ENCODE data around the gene ZSWIM1.
A peak's percentile ranks its signal among the peaks of the same experiment; 100 is the strongest.

The ZSWIM1 gene

GRCh38 chr20:45874576-45874975 is 6.5 kb upstream of the ZSWIM1 start:
- no peak for TF ChIP-seq CTCF (IDR thresholded peaks at IDR 0.05; ENCODE audit: low read depth, low read length)
- no peak overlapping the region for H3K4me3 ChIP-seq (replicated peaks in 1 of 2; ENCODE audit: low read depth in 2 of 2, low read length in 2 of 2)
- no peak for DNase-seq (ENCODE audit: low read depth in 2 of 2)

- no peak overlapping the region for H3K4me3 ChIP-seq (replicated peaks in 1 of 2; ENCODE audit: low read depth in 2 of 2, low read length in 2 of 2)
- TF ChIP-seq CTCF (IDR thresholded peaks at IDR 0.05; ENCODE audit: low read depth, low read length): no peak
- peak in 1 of 2 donors; percentile 48 for DNase-seq (ENCODE audit: low read depth in 2 of 2)
These were observed 2.8 kb upstream of the ZSWIM1 start for GRCh38 chr20:45878076-45878761.

DNA sequence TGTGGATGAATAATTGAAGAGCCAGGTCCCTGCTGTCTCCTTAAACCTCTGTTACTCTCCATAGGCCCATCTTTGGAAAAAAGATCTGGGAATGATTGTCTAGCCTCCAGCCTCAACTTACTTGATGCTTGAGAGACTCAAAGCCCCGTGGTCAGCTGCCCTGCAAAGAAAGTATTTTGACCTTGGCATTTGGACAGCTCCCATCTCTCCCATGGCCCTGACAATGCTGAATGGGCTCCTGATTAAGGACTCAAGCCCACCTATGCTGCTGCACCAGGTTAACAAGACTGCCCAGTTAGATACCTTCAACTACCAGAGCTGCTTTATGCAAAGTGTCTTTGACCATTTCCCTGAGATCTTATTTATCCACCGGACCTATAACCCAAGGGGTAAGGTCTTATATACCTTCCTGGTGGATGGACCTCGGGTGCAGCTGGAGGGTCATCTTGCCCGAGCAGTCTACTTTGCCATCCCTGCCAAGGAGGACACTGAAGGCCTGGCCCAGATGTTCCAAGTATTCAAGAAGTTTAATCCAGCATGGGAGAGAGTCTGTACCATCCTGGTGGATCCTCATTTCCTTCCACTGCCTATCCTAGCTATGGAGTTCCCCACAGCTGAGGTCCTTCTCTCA is 1.6 kb downstream of the ZSWIM1 start:
- TF ChIP-seq CTCF (IDR thresholded peaks at IDR 0.05; ENCODE audit: low read depth, low read length): no peak
- no peak overlapping the region for H3K4me3 ChIP-seq (replicated peaks in 1 of 2; ENCODE audit: low read depth in 2 of 2, low read length in 2 of 2)
- no peak for DNase-seq (ENCODE audit: low read depth in 2 of 2)

GRCh38 chr20:45883100-45883469 is 2.1 kb downstream of the ZSWIM1 start:
- no peak overlapping the region for H3K4me3 ChIP-seq (replicated peaks in 1 of 2; ENCODE audit: low read depth in 2 of 2, low read length in 2 of 2)
- no peak for DNase-seq (ENCODE audit: low read depth in 2 of 2)
- TF ChIP-seq CTCF (IDR thresholded peaks at IDR 0.05; ENCODE audit: low read depth, low read length): no peak

- DNase-seq (ENCODE audit: low read depth in 2 of 2): no peak
- no peak for TF ChIP-seq CTCF (IDR thresholded peaks at IDR 0.05; ENCODE audit: low read depth, low read length)
- no peak overlapping the region for H3K4me3 ChIP-seq (replicated peaks in 1 of 2; ENCODE audit: low read depth in 2 of 2, low read length in 2 of 2)
These were observed 5.7 kb downstream of the ZSWIM1 start for GRCh38 chr20:45886590-45887345.

DNA sequence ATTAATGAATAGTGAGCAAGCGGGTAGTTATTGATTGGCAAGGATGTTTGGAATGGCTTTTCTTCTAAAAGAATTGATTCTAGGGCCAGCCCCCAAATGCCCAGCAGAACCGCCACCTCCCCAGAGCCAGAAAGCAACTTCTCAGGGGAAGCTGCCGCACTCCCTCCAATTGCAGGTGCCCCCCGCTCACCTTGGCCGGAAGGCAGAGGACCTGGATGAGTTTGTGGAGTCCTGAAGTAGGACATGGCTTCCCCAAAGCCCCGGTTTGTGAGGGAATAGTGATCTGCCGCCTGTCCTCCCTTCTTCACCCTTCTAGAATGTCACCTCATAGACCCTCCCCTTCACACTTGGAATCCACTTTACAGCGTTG is 6.3 kb downstream of the ZSWIM1 start, which contains the start of gene SPATA25:
TSS of gene SPATA25 (minus strand) at position 277 of the 370 bp plus-strand sequence. CDS start at position 245, 32 bp downstream.
- no peak within 1 kb of the TSS for H3K4me3 ChIP-seq (replicated peaks in 1 of 2; ENCODE audit: low read depth in 2 of 2, low read length in 2 of 2)

More for the DNA sequence above, 6.3 kb downstream of the ZSWIM1 start, which contains the start of gene SPATA25:
- DNase-seq (ENCODE audit: low read depth in 2 of 2): no peak
- TF ChIP-seq CTCF (IDR thresholded peaks at IDR 0.05; ENCODE audit: low read depth, low read length): no peak
